Measurements from ENCODE around the gene CELF2.

Gene CELF2

DNA sequence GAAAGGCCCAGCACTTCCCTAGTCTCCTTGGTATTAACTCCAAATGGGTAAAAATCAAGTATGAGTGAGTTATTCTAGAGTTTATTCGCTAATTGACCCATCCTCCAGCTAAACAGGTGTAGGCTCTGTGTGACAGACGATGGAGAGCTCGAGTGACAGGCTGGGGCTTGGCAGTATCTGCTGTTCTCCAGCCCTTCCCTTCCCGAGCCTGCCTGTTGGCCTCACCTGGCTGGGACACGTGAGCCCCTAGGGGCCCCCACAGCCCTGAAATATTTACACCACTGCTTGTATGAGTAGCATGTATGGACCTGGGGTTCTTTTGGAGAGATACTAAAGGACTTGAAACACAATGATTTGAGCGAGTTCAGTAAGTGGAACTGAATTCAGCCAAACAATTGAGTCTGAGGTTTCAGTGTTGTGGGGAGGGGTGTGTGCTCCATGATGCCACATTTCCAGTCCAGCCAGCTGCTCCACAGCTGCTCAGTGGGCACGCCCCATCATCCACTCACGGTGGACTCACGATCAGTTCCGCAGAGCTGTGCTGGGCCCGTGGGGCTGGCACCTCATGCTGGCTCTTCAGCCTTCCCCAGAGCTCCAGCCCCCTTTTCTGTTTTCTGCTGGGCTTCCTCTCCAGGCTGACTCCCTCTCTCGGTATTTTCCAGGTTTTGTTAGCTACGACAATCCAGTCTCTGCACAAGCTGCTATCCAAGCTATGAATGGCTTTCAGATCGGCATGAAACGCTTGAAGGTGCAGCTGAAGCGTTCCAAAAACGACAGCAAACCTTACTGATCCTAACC is 310.8 kb downstream of the CELF2 start:
- Histone ChIP-seq H3K27ac (ENCODE audit: low read length) (no peak overlapping the region), H3K9me3 (ENCODE audit: insufficient read depth, low read length, severe bottlenecking) (no peaks in the 10 kb centered on the region), H3K27me3 (ENCODE audit: insufficient read depth, low read length, poor library complexity) (no peaks in the 10 kb centered on the region), H3K4me2 (ENCODE audit: insufficient read depth, low read length) (no peak overlapping the region), H3K4me3 (ENCODE audit: low read depth in 1 of 2, low read length in 2 of 2) (no peak overlapping the region), H3K4me1 (ENCODE audit: insufficient read depth, low read length) (no peaks in the 10 kb centered on the region), H4K20me1 (ENCODE audit: insufficient read depth, low read length) (no peaks in the 10 kb centered on the region), H3K79me2 (ENCODE audit: insufficient read depth, low read length) (no peaks in the 10 kb centered on the region), H2AFZ (ENCODE audit: low read depth, low read length) (no peak overlapping the region), H3K36me3 (ENCODE audit: insufficient read depth, low read length) (peaks cover 87% of the 10 kb centered on the region), H3K9ac (ENCODE audit: low read depth, low read length) (no peak overlapping the region)
- TF ChIP-seq, protein P1, sequence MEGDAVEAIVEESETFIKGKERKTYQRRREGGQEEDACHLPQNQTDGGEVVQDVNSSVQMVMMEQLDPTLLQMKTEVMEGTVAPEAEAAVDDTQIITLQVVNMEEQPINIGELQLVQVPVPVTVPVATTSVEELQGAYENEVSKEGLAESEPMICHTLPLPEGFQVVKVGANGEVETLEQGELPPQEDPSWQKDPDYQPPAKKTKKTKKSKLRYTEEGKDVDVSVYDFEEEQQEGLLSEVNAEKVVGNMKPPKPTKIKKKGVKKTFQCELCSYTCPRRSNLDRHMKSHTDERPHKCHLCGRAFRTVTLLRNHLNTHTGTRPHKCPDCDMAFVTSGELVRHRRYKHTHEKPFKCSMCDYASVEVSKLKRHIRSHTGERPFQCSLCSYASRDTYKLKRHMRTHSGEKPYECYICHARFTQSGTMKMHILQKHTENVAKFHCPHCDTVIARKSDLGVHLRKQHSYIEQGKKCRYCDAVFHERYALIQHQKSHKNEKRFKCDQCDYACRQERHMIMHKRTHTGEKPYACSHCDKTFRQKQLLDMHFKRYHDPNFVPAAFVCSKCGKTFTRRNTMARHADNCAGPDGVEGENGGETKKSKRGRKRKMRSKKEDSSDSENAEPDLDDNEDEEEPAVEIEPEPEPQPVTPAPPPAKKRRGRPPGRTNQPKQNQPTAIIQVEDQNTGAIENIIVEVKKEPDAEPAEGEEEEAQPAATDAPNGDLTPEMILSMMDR (IDR thresholded peaks at IDR 0.05; ENCODE audit: borderline replicate concordance, extremely low read depth, low read length, poor library complexity, severe bottlenecking): no peak
- TF ChIP-seq EZH2 (IDR thresholded peaks at IDR 0.05; ENCODE audit: borderline replicate concordance, low read depth, low read length, severe bottlenecking): no peak
- ATAC-seq (ENCODE audit: insufficient read depth, low read depth) (peak; percentile 34; the same call in 1 of the 3 replicates), DNase-seq (no peak)

DNA sequence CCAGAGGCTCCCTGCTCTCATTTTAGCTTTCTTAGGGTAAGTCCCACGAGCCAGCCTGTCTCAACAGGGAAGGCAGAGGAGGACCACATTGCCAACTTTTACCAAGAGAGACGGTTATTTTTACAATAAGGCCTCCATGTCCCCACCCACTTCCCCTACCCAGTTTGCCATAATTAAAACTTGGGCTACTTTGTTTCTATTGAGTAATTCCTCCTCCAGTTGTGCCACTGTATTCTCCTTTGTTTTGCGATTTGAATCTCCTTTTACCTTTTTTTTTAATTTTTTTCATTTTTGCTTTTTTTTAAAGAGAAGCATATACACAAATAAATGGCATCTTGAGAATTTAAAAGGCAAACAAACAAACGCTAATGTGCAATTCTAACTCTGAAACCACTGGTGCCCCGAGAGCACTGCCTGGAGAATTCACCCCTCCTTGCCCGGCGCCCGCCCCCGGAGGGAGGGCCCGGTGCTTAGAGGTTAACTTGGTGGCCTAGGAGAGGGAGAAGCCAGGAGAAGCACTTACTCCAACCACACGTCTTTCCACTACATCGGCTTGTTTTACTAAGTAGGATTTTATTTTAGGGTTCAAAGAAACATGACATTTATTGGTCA is 311.5 kb downstream of the CELF2 start:
- Histone ChIP-seq H3K9ac (ENCODE audit: low read depth, low read length) (no peak overlapping the region), H3K27me3 (ENCODE audit: insufficient read depth, low read length, poor library complexity) (no peaks in the 10 kb centered on the region), H3K4me1 (ENCODE audit: insufficient read depth, low read length) (no peaks in the 10 kb centered on the region), H4K20me1 (ENCODE audit: insufficient read depth, low read length) (no peaks in the 10 kb centered on the region), H3K36me3 (ENCODE audit: insufficient read depth, low read length) (peaks cover 80% of the 10 kb centered on the region), H3K4me2 (ENCODE audit: insufficient read depth, low read length) (no peak overlapping the region), H2AFZ (ENCODE audit: low read depth, low read length) (no peak overlapping the region), H3K4me3 (ENCODE audit: low read depth in 1 of 2, low read length in 2 of 2) (no peak overlapping the region), H3K79me2 (ENCODE audit: insufficient read depth, low read length) (no peaks in the 10 kb centered on the region), H3K9me3 (ENCODE audit: insufficient read depth, low read length, severe bottlenecking) (no peaks in the 10 kb centered on the region), H3K27ac (ENCODE audit: low read length) (no peak overlapping the region)
- ATAC-seq (ENCODE audit: insufficient read depth, low read depth) (no peak), DNase-seq (no peak)
- TF ChIP-seq, protein P1 (IDR thresholded peaks at IDR 0.05; ENCODE audit: borderline replicate concordance, extremely low read depth, low read length, poor library complexity, severe bottlenecking): no peak
- no peak for TF ChIP-seq EZH2 (IDR thresholded peaks at IDR 0.05; ENCODE audit: borderline replicate concordance, low read depth, low read length, severe bottlenecking)

DNA sequence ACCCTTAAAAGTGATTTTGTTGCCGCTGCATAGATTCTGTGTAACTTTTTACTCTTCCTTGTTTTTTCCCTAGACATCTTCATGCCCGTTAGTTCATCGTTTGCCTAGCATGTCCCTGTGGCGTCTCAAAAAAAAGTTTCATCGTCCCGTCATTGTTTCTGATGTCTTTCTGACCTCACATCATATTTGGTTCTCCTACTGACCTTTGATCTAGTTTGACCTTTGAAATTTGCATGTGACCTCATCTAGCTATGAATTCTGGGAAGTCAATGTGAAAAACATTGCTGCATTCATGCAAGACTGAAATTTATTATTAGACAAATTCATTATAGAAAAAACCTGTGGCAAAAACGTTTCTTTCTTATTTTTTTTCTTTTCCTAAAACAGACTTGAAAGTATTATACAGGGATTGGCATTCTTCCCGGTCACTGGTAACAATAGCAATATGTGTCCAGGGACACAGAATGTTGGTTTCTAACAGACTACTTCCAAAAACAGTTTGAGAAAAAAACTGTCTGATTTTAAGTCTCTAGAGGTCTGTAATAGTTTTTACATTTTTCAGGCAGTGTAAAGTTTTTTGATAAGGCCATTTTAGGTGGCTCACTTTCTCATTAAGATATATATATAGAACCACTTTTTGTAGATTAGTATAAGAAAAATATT is 312.8 kb downstream of the CELF2 start:
- Histone ChIP-seq H3K79me2 (ENCODE audit: insufficient read depth, low read length) (no peaks in the 10 kb centered on the region), H3K27me3 (ENCODE audit: insufficient read depth, low read length, poor library complexity) (no peaks in the 10 kb centered on the region), H3K9ac (ENCODE audit: low read depth, low read length) (no peak overlapping the region), H3K9me3 (ENCODE audit: insufficient read depth, low read length, severe bottlenecking) (no peaks in the 10 kb centered on the region), H4K20me1 (ENCODE audit: insufficient read depth, low read length) (no peaks in the 10 kb centered on the region), H3K4me3 (ENCODE audit: low read depth in 1 of 2, low read length in 2 of 2) (no peak overlapping the region), H3K36me3 (ENCODE audit: insufficient read depth, low read length) (peaks cover 70% of the 10 kb centered on the region), H3K27ac (ENCODE audit: low read length) (no peak overlapping the region), H3K4me2 (ENCODE audit: insufficient read depth, low read length) (no peak overlapping the region), H3K4me1 (ENCODE audit: insufficient read depth, low read length) (no peaks in the 10 kb centered on the region), H2AFZ (ENCODE audit: low read depth, low read length) (no peak overlapping the region)
- TF ChIP-seq, protein P1 (IDR thresholded peaks at IDR 0.05; ENCODE audit: borderline replicate concordance, extremely low read depth, low read length, poor library complexity, severe bottlenecking): no peak
- no peak for TF ChIP-seq EZH2 (IDR thresholded peaks at IDR 0.05; ENCODE audit: borderline replicate concordance, low read depth, low read length, severe bottlenecking)
- ATAC-seq (ENCODE audit: insufficient read depth, low read depth) (no peak), DNase-seq (no peak)

Data from DND-41 (cell line).